ENCODE data around the gene KCTD13. TPM values are rescaled to one million over a fixed set of nuclear protein-coding genes. Genes with fewer than 3 reads are reported as not detected.
A peak's percentile ranks its signal among the peaks of the same experiment; 100 is the strongest.
"Not testable (repeated sequence)": the region's sequence is repeated elsewhere in the genome, so short reads cannot be mapped to it uniquely, and the experiment has no call there.

Gene KCTD13
- total RNA-seq, 1 experiment from 2014 or later: 5.3 TPM

GRCh38 chr16:29907973-29908372 is 18.1 kb downstream of the KCTD13 start:
- no peak for DNase-seq (ENCODE audit: low read depth)

DNA sequence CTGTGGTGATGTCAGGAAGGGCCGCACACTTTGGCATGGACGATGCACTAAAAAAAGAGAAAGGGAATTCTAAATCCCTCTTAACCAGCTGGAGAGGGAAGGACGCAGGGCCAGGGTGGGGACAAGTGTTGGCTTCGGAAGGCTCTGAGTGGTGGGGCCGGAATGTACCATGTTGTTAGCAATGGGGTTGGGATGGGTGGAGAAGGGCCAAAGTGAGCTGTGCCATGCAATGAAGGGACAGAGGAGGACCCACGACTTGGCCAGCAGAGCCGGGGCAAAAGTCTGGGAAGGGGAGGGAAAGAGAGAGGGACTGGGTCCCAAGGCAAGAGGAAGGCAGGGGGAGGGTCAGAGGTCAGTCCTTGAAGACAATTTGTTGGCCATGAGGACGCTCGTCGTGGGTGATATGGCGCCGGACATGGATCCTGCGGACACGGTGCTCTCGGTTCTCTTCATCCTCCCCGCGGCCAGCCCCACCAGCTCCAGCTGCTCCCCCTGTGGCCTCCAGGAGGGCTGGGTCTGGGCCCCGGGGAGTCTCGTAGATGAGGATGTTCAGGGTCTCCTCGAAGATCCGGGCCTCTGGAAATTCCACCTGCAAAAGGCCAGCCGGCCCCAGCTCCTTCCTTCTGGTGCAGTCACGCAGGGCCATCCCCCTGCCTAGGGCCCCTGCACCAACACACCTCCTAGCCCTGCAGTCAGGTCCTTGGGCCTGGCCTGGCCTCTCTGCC is 19.3 kb downstream of the KCTD13 start:
- DNase-seq (ENCODE audit: low read depth): no peak

- DNase-seq (ENCODE audit: low read depth): no peak
These were observed 20.4 kb downstream of the KCTD13 start for GRCh38 chr16:29905668-29906067.

DNA sequence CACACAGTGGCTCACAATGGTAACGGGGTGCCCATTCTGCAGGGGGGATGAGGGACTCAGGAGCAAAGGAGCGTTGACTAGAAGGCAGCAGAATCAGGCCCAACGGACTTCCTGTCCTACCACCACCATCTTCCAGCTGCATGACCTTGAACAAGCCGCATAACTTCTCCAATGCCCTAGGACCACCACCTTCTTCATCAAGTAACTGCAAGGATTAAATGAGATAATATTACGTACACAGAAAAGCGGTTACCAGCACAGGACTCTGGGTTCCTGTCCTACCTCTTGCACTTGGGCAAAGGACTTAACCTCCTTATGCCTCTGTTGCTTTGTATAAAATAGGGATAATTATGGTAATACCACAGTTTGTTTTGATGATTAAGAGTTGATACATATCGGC is 21.1 kb downstream of the KCTD13 start:
- no peak for DNase-seq (ENCODE audit: low read depth)

DNA sequence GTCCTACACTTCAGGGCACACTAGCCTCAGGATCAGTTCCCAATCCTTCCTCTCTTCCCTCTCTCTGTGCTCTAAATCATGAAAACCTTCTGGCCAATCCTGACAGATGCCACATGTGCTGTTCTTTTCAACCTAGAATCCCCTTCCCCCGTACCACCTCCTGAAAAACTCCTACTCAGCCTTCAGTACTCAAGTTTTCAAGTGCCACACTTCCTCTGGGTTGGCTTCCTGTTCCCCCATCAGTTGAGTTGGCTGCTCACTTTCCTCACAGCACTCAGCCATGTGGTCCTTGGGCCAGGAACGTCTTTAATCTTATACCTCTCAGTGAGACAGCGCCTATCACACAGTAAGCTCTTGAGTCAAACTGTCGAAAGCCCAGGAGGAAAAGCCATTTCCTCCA is 22.4 kb downstream of the KCTD13 start:
- DNase-seq (ENCODE audit: low read depth): no peak

- no peak for DNase-seq (ENCODE audit: low read depth)
These were observed 24.4 kb downstream of the KCTD13 start for GRCh38 chr16:29901607-29901945.

DNA sequence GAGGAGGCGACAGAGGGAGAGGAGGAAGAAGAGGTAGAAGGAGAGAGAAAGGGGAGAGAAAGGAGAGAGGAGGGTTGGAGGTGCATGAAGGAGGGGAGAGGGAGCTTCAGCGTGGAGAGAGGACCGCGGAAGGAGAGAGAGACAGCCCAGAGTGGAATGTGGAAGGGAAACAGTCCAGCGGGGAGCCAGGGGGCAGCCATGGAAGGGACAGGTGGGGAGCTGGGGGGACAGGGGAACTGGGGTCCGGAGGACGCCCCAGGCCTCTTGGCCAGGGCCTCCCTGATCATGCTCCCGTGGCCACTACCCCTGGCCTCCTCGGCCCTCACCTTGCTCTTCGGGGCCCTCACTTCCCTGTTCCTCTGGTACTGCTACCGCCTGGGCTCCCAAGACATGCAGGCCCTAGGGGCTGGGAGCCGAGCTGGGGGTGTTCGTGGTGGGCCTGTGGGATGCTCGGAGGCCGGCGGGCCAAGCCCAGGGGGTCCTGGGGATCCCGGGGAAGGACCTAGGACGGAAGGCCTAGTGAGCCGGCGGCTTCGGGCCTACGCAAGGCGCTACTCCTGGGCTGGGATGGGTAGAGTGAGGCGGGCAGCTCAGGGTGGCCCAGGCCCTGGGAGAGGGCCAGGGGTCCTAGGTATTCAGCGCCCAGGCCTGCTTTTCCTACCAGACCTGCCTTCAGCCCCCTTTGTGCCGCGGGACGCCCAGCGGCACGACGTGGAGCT is 25.0 kb downstream of the KCTD13 start:
- no peak for DNase-seq (ENCODE audit: low read depth)

GRCh38 chr16:29900102-29900887 is 25.7 kb downstream of the KCTD13 start, which contains the start of gene ASPHD1:
Gene ASPHD1 (plus strand): TSS chr16:29900488. CDS start chr16:29900972, 484 bp downstream.
- peak; percentile 78 for DNase-seq (ENCODE audit: low read depth)

DNA sequence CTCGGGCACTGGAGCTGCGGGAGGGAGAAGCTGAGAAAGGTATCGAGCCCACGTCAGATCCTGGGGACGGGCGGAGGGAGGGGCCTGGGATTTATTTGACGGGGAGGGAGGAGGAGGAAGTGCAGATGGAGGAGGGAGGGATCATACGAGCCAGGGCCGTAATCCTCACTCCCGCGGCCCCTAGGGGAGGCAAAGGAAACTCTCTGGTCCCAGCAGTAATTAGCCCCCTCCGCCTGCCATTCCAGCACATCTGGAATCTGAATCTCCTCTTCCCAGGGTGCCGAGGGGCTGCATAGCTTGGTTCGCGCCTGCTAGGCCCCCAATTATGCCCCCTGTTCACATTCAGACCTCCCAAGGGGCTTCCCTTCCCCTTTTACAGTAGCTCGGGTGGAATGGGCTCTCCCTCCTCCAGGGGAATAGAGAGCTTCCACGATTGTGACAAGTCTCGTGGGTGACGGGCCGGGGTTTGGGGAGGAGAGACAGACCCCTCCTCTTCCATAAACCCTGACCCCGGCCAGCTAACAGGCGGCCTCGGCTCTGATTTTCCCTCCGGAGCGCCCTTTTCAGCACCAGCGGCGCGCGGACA is 26.4 kb downstream of the KCTD13 start, which contains the start of gene SEZ6L2:
TSS of gene SEZ6L2 (minus strand) at position 35 of the 586 bp plus-strand sequence. CDS start 531 bp downstream, outside the sequence.
- peak; percentile 86 for DNase-seq (ENCODE audit: low read depth)

DNA sequence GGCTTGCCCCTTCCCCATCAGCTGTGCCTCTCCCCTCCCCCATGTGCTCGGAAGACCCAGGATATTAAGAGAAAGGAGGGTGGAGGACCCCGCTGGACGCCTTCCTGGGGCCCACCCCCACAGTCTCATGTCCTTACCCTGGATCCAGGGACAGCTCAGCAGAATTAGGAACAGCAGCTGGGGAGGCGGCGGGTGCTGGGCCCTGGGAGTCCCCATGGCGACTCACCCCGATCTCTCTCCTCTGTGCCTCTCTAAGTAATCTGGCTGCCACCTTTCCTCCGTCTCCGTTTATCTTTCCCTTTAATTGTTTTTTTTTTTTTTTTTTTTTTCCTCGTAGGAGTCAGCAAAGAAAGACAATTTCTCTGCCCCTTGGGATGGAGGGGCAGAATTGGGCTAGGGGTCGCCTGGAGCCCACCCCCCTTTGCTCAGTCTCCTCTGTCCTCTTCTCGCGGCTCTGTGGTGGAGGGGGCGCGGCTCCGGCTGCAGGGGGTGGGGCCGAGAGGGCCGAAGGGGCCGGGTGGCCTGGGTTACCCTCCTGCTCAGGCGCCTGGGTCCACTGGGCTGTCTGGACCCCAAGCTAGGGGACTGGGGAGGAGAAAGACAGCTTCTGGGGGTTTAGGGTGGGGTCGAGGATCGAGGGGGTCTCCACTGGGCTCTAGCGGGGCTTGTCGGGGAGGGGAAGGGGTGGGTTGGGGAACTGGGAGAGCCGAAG is 27.1 kb downstream of the KCTD13 start:
- DNase-seq (ENCODE audit: low read depth): no peak

- no peak for DNase-seq (ENCODE audit: low read depth)
These were observed 27.8 kb downstream of the KCTD13 start for GRCh38 chr16:29898135-29898803.

DNA sequence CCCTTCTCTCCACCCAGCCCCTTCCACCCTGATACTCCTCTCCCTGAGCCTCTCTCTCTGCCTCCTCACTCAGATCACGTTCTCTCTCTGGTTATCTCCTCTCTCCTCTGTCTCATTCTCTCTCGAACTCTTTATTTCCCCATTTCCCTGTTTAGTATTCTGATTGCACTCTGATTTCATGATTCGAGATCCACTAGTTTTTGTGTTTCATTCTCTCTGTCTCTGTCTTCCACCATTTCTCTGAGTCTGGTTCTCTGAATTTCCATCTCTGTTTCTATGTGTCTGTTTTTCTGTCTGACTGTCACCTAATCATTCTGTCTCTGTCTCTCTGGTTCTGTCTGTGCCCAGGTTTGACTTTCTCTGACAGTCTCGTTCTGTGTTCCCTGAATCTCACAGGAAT is 28.7 kb downstream of the KCTD13 start:
- DNase-seq (ENCODE audit: low read depth): no peak

GRCh38 chr16:29896841-29897240 is 29.2 kb downstream of the KCTD13 start:
- DNase-seq (ENCODE audit: low read depth): no peak

DNA sequence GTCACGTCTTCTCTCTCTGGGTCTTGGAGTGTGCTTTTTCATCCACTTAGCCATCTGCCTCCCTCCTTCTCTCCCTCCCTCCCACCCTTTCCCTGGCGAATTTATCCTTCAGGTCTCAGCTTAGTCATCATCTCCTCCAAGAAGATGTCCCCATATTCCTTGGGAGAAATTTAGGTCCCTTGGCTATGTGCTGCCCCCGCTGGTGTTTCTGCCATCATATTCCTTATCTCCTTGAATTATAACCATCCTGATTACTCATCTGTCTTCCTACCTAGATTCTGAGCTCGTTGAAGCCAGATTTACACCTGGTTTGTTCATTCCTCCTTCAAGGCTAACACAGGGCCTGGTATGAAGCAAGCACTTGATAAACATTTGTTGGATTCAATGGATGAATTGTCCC is 31.7 kb downstream of the KCTD13 start:
- DNase-seq (ENCODE audit: low read depth): no peak

- no peak for DNase-seq (ENCODE audit: low read depth)
These were observed 32.5 kb downstream of the KCTD13 start for GRCh38 chr16:29893553-29893952.

- no peak for DNase-seq (ENCODE audit: low read depth)
These were observed 33.6 kb downstream of the KCTD13 start for GRCh38 chr16:29892458-29892813.

DNA sequence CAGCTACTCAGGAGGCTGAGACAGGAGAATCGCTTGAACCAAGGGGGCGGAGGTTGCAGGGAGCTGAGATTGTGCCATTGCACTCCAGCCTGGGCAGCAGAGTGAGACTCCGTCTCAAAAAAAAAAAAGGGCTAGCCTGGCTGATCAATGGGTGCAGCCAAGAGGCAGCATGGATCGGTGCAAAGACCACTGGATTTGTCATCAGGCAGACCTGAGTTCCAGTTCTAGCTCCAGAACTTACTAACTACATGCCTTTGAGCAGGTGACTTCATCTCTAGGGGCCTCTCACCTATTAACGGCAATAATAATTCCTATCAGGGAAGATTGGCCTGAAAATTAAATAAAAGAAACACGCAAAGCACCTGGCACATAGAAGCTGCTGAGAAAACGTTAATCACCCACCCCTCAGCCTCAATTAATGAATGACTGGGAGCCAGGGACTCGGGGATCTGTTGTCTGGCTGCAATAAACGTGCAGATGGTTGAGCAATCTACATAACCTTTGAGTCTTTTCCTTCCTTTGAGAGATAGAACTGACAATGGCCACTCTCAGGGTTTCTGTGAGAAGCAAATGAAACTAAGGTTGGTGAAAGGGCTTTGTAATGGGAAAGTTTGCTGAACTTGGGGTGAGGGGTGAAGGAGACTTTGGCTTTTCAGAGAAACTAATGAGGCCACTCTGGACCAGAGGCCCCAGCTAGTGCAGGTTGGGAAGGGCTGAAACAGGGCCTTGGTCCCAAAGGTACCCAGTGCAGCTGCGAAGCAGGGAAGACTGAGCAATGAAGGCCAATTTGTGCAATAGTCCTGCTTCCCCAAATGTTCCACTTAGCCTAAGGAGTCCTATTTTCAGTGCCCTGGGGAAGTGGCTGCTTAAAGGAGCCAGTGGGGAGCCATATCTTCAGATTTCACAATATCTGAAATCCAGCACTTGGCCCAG is 34.2 kb downstream of the KCTD13 start:
- no peak for DNase-seq (ENCODE audit: low read depth)

DNA sequence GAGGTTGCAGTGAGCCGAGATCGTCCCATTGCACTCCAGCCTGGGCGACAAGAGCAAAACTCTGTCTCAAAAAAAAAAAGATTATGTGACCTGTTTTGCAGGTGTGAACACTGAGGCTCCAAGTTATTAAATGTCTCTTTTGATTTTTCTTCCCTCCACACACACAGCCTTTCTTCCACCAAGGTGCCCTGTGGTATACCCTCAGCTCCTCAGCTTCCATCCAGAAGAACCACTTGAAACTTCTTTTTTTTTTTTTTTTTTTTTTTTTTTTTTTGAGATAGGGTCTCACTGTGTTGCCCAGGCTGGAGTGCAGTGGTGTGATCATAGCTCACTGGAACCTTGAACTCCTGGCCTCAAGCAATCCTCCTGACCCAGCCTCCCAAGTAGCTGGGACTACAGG is 36.7 kb downstream of the KCTD13 start:
- not testable (repeated sequence) for DNase-seq (ENCODE audit: low read depth)

DNA sequence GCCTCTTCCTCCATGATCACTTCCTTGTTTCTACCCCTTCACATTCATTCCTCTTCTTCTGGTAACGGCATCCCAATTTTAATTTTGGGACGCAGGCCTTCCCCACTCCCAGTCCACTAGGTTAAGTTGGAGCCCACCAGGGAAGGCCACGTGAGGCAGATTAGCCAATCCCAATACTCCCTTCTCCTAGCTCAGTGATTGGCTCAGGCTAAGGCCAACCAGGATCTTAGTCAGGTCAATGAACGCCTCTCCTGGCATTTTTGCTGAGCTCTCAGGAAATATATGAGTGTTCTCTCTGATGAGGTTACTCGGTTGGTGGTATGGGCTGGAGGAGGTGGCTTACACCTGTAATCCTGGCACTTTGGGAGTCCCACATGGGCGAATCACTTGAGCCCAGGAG is 42.0 kb downstream of the KCTD13 start:
- DNase-seq (ENCODE audit: low read depth): no peak

DNA sequence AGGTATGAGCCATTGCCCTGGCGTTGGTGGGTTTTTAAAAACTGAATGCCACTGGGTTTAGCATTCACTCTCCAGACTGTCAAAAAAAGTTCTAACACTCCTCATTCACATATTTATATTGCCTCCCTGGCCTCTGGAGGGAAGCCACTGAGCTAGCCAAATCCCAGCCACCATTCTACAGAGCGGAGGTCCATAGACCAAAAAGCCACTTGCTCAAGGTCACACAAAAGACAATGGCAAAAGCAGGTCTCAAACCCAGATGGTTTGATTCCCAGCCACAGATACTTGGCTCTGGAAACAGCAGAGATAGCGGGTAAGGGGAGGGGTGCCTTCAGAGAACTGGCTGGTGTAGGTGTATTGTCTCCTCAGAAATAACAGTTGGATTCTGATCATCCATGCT is 45.0 kb downstream of the KCTD13 start:
- DNase-seq (ENCODE audit: low read depth): no peak

All from RPMI7951 (cell line).